Measurements from ENCODE around the gene DHRS9. TPM values are rescaled to one million over a fixed set of nuclear protein-coding genes. Genes with fewer than 3 reads are reported as not detected.

Gene DHRS9
- total and polyA plus RNA-seq, 9 of the 15 experiments (the other 6 are each of a cell fraction or from before 2014, with no cell fraction given): 0.27 to 1.7 (median 0.69) TPM

DNA sequence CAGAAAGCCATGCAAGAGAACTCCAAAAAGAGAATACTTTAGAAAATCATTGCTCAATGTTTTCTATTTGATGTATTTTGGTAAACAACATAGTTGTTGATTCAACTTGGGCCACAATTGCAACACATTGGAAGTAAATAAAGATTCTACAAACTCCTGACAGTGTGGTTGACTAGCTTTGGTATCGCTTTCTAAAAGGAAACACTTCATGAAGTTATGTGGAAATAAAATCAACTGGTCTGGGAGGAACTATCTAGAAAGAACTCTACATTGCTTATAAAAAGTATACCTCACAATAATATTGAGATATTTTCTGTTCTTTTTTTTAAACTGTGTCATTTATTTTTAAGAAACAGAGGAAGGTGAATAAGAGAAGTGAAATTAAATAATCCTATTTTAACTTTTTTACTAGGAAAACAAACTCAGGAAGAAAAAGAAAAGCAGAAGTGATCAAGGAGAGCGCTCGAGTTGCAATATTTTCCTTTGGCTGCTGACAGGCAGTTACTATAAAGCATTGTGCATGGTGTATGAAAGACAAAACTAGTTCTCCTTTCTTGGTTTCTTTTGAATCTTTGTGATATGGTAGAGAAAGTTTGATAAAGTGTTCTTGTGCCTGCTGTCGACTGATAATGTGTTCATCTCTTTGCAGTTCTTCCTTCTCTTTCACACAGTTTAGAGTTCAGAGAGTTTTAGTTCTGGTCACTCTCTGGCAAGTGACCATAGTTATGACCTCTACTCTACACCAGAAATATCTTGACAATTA is 3.0 kb downstream of the DHRS9 start (continued):
- TF ChIP-seq AFF1 (IDR thresholded peaks at IDR 0.05; ENCODE audit: low read depth in 1 of 2, partially characterized antibody in 2 of 2): peak in 1 of 2 experiments; percentile 59
- TF ChIP-seq CBX1 (IDR thresholded peaks at IDR 0.05; ENCODE audit: low read depth): no peak
- TF ChIP-seq ZNF586 (CRISPR knock-in tag; conservative IDR thresholded peaks at IDR 0.05): no peak
- TF ChIP-seq STAT5A (IDR thresholded peaks at IDR 0.05; ENCODE audit: borderline replicate concordance, low read length): peak; percentile 42; the same call in 1 of the 2 replicates
- no peak for TF ChIP-seq KDM4B (IDR thresholded peaks at IDR 0.05; ENCODE audit: borderline replicate concordance in 2 of 2, low read depth in 1 of 2)
- no peak for TF ChIP-seq IFI16 (CRISPR knock-in tag; IDR thresholded peaks at IDR 0.05)
- no peak for TF ChIP-seq HDAC8 (tag; IDR thresholded peaks at IDR 0.05)
- TF ChIP-seq MAZ (CRISPR knock-in tag; conservative IDR thresholded peaks at IDR 0.05 in 1 of 2, IDR thresholded peaks at IDR 0.05 in 1 of 2): no peak; a peak in 1 of 4 replicates
- TF ChIP-seq RB1 (IDR thresholded peaks at IDR 0.05; ENCODE audit: low read depth): no peak
- no peak for TF ChIP-seq MECOM (CRISPR knock-in tag; IDR thresholded peaks at IDR 0.05)
- peak; percentile 79 for TF ChIP-seq CEBPB (tag; IDR thresholded peaks at IDR 0.05)
- no peak for TF ChIP-seq ASH1L (IDR thresholded peaks at IDR 0.05; ENCODE audit: borderline replicate concordance, low read depth, partially characterized antibody)
- no peak for TF ChIP-seq KAT8 (IDR thresholded peaks at IDR 0.05; ENCODE audit: low read depth)
- TF ChIP-seq, protein P1, sequence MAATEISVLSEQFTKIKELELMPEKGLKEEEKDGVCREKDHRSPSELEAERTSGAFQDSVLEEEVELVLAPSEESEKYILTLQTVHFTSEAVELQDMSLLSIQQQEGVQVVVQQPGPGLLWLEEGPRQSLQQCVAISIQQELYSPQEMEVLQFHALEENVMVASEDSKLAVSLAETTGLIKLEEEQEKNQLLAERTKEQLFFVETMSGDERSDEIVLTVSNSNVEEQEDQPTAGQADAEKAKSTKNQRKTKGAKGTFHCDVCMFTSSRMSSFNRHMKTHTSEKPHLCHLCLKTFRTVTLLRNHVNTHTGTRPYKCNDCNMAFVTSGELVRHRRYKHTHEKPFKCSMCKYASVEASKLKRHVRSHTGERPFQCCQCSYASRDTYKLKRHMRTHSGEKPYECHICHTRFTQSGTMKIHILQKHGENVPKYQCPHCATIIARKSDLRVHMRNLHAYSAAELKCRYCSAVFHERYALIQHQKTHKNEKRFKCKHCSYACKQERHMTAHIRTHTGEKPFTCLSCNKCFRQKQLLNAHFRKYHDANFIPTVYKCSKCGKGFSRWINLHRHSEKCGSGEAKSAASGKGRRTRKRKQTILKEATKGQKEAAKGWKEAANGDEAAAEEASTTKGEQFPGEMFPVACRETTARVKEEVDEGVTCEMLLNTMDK (IDR thresholded peaks at IDR 0.05; ENCODE audit: borderline replicate concordance, insufficient read depth, low read depth, low read length, poor library complexity, severe bottlenecking): no peak
- TF ChIP-seq, protein P2, sequence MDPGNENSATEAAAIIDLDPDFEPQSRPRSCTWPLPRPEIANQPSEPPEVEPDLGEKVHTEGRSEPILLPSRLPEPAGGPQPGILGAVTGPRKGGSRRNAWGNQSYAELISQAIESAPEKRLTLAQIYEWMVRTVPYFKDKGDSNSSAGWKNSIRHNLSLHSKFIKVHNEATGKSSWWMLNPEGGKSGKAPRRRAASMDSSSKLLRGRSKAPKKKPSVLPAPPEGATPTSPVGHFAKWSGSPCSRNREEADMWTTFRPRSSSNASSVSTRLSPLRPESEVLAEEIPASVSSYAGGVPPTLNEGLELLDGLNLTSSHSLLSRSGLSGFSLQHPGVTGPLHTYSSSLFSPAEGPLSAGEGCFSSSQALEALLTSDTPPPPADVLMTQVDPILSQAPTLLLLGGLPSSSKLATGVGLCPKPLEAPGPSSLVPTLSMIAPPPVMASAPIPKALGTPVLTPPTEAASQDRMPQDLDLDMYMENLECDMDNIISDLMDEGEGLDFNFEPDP (CRISPR knock-in tag; IDR thresholded peaks at IDR 0.05): no peak
- no peak for TF ChIP-seq SRF (CRISPR knock-in tag; IDR thresholded peaks at IDR 0.05)
- no peak for TF ChIP-seq ZKSCAN3 (CRISPR knock-in tag; IDR thresholded peaks at IDR 0.05)
- TF ChIP-seq, protein P3, sequence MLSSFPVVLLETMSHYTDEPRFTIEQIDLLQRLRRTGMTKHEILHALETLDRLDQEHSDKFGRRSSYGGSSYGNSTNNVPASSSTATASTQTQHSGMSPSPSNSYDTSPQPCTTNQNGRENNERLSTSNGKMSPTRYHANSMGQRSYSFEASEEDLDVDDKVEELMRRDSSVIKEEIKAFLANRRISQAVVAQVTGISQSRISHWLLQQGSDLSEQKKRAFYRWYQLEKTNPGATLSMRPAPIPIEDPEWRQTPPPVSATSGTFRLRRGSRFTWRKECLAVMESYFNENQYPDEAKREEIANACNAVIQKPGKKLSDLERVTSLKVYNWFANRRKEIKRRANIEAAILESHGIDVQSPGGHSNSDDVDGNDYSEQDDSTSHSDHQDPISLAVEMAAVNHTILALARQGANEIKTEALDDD (IDR thresholded peaks at IDR 0.05): peak; percentile 99
- TF ChIP-seq ZSCAN29 (IDR thresholded peaks at IDR 0.05): no peak
